Hematopoietic multipotent progenitor cell treated with erythropoietin and hydrocortisone succinate and interleukin-3 and kit ligand, for 4 days (in vitro differentiated cells): ENCODE data around the gene STAG3.
A peak's percentile ranks its signal among the peaks of the same experiment; 100 is the strongest.
"Not testable (repeated sequence)": the region's sequence is repeated elsewhere in the genome, so short reads cannot be mapped to it uniquely, and the experiment has no call there.

ENCODE experiments used
- DNase-seq: peaks from one replicate; pipeline ENCODE4 v3.0.0-alpha.2; 2015

STAG3 gene

DNA sequence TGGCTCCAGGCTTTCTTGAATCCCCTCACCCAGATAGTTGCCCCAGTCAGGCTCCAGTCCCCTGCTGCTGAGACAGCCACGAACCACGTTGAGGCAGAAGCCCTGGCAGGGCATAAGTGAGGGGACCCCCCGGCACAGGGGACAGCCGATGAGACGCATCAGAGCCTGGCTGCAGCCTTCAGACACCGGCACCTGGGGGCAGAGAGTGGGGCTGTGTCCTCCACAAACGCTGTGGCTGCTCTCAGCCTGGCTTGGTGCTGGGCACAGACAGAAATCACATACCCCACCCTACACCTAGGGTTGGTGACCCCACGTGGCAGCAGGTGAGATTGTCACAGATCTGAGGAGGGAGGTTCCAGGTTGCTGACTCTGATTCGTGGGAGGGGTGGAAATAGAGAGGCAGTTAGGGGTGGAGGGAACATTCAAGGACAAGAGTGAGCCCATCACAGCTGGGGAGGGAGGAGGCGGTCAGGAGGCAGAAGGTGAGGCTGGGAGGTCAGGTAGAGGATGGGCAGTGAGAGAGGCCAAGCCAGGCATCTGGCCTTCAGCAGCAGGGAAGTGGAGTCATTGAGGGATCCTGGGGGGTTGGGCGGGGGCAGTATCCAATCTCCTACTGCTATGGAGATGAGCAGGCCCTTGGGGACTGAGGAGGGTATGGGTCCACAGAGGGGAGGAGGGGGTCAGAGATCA, 3.8 kb upstream of the STAG3 start:
- DNase-seq: no peak

DNA sequence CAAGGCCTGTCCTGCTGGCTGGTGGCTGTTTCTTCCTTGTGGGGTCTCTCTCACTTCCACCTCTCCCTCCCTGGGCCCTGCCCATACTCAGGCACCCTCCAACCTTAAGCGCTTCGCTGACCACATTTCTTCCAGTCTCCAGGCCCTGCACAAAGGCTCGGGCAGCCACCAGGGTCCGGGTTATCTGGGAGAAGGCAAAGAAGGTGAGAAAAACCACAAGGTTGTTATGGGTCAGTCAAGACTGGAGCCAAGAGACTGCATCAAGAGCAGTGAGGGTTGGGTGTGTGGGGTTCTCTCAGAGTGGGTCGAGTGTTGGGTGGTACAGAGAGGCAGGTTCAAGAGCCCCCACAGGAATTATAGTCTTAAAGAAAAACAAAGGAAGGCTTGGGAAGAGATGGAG, 3.1 kb upstream of the STAG3 start:
- DNase-seq: no peak

DNA sequence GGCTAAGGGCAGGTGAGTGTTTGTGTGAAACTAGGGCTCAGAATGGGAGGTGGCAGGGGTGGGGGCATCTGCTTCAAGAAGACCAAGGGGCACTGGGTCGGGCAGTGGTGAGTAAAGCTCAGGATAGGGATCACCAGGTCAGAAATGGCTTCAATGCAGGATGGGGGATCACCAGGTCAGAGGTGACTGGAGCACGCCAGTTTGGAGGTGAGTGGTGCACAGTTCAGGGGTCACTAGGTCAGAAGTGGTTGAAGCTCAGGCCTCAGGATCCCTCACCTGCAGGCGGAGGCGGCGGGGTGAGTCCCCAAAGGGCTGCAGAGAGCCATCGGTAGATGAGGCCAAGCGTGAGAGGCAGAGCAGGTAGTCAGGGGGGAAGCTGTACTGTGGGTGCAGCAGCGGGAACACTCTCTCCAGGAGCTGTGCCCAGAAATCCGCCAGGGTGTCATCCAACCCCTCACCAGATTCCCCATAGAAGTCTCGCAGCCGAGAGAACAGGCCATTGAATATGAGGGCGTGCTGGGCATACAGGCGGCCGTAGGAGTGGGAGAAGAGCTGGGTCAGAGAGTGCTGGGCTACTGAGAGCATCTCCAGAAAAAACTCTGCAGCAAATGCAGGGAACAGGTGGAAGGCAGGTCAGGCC, 2.3 kb upstream of the STAG3 start:
- no peak for DNase-seq

DNA sequence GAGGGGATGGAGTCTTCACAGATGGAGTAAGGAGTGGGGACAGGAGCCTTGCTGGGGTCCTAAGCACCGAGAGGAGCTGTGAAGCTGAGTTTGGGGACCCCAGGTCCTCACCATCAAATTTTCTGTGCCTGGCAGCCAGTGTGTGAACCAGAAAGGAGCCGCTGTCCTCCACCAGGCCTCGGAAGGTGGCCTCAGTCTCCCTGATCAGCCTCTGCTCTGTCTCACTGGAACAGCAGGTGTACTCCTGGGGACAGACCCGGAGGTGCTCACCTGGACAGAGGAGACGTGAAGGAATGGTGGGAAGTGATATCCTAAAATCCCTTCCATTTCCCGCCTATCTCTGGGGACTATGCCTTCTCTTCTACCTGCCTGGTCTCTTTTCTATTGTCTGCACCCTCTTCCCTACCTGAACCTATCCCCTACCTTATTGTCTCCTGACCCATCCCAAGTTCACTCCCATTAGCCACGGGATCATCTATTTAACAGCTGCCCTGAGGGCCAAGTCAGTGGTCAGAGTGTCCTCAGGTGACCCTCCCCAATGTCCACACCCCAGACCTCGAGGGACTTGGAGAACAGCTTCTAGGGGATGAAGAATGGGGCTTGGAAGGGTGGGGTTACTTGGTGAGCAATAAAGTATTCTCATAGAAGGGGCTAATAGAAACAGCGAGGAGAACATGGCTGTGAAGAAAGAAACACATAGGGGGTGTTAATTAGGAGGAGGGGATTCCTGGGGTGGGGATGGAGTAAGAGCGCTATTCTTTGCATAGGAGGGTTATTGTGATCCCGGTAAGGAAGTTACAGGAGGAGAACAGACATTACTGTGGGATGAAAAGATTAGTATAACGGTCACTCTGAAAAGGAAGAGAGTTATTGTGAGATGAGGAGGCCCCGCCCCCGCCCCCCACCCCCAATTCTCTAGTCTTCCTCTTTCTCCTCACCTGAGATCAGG, 1.3 kb upstream of the STAG3 start:
- no peak for DNase-seq

DNA sequence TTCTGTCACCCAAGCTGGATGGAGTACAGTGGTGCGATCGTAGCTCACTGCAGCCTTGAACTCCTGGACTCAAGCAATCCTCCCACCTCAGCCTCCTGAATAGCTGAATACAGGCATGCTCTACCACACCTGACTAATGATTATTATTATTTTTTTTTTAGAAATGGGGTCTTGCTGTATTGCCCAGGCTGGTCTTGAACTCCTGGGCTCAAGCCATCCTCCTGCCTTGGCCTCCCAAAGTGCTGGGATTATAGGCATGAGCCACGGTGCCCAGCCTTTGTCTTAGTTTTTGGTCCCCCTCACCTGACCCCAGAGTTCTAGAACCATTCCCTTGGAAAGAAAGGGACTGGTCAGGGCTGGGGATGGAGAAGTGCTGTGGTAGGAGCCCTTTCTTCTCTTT, 2.4 kb downstream of the STAG3 start:
- not testable (repeated sequence) for DNase-seq

DNA sequence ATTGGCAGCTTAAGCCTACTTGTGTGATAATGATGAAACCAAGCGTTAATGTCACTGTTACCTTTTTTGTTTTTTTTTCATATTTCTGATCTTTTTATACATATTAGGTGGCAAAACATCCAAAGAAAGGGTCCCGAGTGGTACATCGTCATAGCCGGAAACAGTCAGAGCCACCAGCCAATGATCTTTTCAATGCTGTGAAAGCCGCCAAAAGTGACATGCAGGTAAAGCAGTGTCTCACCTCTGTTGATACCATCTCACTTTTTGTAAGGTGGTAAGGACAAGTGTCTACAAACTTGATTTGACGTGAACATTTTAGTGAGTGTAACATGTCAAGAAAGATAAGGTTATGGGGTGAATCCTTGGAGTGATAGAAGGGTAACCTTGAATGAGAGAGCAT, 4.9 kb downstream of the STAG3 start:
- DNase-seq: not testable (repeated sequence)

DNA sequence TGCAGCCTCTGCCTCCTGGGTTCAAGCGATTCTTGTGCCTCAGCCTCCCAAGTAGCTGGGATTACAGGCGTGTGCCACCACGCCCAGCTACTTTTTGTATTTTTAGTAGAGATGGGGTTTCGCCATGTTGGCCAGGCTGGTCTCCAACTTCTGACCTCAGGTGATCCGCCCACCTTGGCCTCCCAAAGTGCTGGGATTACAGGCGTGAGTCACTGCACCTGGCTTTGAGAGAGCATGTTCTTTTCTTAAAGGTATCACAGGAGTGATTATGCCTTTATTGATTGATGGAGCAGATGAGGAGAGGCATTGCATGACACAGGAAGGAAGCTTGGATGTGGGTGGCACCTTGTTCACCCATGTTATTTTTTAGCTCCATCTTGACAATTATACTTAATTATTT, 5.4 kb downstream of the STAG3 start:
- DNase-seq: not testable (repeated sequence)

DNA sequence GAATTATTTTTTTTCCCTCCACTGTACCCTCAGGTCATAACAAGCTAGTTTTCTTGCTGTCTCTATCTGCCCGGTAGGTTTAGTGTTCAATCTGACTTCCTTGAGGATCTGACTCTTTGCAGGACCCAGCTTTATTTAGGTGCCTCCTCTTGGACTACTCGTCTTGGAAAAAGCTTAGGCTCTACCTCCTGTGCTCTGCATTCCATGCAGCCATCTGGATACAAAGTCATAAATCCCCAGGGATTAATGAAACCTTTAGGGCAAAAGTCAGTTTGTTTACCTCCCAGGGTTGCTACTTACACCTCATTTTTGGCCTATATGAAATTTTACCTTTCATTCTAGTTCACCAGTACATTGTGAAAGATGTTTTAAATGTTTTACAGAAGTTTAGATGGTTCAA, 8.0 kb downstream of the STAG3 start:
- no peak for DNase-seq

DNA sequence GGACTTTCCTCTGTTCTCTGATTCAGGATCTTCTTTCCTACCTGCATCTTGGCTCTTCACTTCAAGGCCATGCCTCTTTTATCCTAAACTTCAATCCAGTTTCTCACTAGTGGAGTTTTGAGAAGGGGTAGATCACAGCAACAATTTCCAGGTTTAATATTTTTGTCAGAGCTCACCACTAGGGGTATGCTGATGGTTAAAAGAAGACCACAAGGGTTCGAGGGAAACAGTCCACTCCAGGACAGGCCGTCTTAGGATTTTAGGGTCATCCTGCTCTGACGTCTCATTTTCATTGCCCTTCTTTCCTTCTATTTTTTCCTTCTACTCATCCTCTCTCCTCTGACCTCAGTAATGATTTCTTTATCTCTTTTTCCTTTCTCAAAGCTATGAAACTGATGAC, 11.3 kb downstream of the STAG3 start:
- DNase-seq: no peak

DNA sequence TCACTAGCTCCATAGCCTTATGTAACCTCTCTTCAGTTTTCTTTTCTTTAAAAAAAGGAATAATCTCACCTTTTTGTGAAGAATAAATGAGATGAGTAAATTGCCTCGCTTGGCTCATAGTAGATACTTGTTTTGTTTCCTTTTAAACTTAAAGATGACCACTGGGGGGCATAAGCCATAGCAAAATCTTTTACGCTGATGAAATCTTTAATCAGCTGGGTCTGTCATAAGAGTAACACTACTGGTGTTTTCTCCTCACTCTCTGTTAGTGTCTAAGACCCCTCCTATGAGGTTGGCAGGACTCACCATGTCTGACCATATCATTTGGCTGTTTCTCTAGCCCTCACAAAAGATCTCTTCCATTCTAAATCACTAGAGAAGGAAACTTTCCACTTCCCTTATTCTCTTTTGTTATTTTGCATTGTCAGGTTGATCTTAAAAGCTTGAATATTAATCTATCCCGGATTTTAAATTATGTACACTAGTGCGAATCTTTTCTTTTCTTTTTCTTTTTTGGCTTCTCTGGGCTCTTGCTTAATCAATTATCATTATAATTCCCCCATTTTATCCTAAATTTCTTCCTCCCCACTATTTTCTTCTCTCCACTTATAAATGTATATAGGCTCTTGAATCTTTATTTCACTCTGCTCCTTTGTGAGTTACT, 12.5 kb downstream of the STAG3 start:
- DNase-seq: peak; percentile 79

DNA sequence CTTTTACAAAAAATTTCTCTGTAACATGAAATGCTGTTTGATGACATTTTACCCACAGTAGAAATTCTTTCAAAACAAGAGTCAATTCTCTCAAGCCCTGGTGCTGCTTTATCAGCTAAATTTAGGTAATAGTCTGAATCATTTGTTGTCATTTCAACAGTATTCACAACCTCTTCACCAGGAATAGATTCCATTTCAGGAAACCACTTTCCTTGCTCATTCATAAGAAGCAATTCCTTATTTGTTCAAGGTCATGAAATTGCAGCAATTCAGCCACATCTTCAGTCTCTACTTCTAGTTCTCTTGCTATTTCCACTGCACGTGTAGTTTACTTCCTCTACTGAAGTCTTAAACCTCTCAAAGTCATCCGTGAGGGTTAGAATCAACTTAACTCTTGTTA, 14.1 kb downstream of the STAG3 start:
- DNase-seq: no peak

DNA sequence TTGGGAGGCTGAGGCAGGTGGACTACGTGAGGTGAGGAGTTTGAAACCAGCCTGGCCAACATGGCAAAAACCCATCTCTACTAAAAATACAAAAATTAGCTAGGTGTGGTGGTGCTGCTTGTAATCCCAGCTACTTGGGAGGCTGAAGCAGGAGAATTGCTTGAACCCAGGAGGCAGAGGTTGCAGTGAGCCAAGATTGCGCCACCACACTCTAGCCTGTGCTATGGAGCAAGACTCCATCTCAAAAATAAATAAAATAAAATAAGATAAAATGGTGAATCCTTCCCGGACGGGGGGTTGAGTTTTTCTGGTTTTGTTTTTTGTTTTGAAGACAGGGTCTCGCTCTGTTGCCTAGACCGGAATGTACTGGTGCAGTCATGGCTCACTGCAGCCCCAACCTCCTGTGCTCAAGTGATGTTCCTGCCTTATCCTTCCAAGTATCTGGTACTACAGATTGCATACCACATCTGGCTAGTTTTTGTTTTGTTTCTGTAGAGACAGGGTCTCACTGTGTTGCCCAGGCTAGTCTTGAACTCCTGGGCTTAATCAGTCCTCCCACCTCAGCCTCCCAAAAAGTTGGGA, 14.7 kb downstream of the STAG3 start:
- DNase-seq: not testable (repeated sequence)

DNA sequence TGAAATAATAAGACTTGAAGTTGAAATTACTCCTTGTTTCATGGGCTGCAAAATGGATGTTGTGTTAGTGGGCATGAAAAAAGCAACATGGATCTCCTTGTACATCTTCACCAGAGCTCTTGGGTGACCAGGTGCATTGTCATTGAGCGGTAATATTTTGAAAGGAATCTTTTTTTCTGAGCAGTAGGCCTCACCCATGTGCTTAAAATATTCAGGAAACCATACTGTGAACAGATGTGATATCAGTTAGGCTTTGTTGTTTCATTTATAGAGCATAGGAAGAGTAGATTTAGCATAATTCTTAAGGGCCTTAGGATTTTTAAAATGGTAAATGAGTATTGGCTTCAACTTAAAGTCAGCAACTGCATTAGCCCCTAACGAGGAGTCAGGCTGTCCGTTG, 15.3 kb downstream of the STAG3 start:
- DNase-seq: no peak

DNA sequence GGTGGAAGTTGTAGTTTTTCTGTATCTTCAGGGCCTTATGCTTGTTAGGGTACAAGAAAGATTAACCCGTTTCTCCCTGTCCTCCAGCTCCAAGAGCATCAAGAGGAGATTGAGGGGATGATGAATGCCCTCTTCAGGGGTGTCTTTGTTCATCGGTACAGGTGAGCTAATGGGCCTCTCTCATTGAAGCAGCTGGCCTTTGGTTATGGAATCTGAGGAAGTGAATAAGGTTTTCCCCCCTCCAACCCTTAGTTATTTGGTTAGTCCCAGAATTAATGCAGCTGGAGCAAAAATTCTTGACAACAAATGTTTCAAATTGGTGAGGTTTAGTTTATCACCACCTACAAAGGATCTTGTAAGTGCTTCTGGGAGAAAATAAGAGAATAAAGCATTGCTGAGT, 17.5 kb downstream of the STAG3 start:
- DNase-seq: no peak

DNA sequence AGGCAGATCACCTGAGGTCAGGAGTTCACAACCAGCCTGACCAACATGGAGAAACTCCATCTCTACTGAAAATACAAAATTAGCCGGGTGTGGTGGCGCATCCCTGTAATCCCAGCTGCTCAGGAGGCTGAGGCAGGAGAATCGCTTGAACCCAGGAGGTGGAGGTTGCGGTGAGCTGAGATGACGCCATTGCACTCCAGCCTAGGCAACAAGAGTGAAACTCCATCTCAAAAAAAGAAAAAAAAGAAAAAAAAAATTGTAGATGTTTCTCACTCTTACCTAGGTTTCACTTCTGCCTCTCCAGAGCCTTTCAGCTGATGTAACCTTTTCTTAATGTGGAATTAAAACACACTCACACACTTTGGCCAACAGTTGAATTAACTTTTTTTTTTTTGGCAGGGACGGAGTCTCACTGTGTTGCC, 18.2 kb downstream of the STAG3 start:
- not testable (repeated sequence) for DNase-seq

DNA sequence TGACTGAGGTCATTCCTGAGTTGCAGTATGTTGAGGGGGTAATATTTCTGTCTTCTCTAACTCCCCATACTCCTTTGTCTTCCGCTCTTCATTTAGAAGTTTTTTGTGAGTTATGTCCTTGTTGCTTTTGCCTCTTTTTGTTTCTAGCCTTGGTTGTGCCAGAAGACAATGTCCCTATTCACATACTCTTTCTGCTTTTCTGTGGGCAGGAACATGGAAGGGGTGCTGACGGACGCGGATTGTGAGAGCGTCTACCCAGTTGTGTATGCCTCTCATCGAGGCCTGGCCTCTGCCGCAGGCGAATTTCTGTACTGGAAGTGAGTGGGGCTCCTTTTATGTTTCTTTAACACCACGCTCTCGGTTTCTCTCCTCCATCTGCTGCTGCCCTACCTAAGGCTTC, 20.5 kb downstream of the STAG3 start:
- DNase-seq: no peak

DNA sequence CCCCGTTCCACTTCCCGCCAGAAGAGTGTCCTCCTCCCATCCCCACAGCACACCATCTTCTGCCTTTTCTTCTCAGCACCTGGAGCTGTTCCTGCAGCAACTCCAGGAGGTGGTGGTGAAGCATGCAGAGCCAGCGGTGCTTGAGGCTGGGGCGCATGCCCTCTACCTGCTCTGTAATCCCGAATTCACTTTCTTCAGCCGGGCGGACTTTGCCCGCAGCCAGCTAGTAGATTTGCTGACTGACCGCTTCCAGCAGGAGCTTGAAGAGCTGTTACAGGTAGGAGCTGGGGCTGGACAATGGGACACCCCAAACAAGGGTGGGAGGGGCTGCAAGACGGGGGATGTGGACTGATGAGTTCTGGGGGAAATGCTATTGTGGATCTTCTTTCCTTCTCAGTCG, 23.0 kb downstream of the STAG3 start:
- no peak for DNase-seq

DNA sequence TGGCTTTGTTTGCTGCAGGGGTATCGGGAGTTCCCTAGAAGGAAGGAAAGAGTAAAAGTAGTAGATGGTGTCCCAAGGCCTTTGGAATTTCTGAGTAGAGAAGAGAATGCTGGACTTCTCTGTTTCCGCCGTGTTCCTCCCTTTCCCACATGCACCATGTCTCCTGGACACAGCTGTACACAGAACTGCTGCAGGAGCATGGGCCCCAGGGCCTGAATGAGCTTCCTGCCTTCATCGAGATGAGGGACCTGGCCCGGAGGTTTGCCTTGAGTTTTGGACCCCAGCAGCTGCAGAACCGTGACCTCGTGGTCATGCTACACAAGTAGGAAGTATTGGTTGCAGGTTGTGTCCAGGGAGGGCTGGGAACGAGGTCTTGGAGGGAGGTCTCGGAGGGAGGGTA, 26.7 kb downstream of the STAG3 start:
- DNase-seq: no peak

DNA sequence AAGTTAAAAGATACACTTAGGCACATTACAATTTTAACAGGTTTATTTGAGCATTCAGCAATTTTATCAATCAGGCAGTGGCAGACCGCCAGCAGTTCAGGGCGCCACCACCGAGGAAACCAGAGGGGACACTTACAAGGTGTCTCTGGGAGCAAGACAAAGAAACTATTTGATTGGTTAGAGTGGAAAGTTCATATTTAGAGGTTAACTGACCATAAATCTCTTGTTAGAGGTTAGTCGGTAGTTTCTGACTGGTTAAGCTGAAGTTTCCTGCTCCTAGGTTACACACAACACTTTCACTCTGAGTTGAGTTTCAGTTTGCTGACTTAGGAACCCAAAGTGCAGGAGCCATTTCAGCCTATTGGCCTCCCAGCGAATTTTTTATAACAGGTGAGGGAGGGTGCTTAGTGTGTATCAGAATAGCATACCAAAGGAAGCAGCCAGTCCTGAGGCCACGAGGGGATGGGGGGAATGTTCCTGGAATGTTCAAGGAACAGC, 31.2 kb downstream of the STAG3 start:
- no peak for DNase-seq

DNA sequence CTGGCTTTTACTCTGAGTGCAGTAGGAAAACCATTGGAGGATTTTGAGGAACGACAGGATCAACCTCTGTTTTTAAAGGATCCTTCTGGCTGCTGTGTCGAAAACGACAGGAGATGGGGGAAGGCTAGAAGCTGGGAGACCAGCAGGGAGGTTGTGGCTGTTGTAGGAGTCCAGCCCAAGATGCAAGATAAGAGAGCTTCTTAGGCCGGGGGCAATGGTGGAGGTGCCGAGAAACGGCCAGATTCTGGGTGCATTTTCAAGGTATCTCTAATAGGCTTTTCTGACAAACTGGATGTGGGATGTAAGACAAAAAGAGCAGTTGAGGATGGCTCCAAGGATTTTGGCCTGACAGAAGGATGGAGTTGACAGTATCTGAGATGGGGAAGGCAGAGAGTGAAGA, 31.8 kb downstream of the STAG3 start:
- no peak for DNase-seq

DNA sequence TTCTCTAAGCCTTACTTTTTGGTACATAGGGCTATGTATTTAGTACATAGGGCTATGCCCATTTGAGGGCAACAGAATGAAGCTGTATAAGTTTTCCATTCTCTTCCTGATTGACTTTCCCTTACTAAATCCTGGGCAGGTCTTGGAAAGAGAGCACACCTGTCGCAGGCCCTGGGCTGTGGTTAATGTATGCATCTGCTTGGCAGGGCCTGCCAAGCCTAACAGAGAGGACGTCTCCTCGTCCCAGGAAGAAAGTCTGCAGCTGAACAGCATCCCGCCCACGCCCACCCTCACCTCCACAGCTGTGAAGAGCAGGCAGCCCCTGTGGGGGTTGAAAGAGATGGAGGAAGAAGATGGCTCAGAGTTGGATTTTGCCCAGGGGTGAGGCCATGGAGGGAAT, 33.1 kb downstream of the STAG3 start:
- DNase-seq: no peak

DNA sequence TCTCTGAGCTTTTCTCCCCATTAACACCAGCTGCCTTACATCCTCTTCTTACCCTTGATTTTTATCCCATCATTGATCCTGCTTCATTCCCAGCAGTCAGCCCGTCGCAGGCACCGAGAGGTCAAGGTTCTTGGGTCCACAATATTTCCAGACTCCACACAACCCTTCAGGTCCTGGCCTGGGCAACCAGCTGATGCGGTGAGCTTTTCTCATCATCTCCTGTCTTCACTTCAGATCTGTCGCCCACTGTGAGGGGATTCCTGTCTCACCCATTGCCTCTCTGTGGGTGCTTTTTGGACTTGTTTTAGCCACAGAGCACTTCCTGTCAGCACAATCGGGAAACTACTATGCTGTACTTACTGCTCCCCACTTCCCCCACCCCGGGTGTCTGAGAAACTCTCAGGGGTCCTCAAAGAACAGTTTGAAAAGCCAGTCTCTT, 33.6 kb downstream of the STAG3 start:
- no peak for DNase-seq
